ENCODE measurements around the gene CFAP97. TPM values are rescaled to one million over a fixed set of nuclear protein-coding genes. Genes with fewer than 3 reads are reported as not detected.

CFAP97 gene
- total RNA-seq, 6 experiments from 2014 or later, result 11.7 to 25.6 (median 20.5) TPM

DNA sequence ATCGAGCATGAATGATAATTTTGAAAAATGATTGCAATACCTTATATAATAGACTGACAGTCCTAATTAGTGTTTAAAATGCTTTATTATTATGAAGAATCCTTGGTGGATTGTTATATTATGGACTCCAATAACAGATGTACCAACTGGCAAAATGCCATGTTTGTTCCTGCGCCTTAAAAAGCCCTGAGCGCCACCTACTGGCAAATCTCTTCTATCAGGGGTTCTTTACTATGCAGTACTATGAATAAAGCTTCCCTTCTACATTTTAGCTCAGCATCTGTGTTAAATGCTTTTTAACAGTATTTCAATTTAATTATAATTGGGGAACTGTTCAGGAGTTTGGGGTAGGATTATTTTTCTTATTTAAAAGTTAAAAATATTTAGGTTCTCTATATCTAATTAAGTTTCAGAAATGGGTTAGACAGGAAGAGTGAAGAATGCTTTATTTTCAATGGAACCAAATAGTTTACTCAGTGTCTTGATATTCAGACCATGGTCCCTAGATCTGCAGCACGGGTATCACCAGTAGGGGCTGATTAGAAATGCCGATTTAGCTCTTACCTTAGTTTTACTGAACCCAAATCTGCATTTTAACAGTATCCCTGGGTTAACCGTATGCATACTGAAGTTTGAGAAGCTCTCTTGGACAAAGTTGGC lies 20.0 kb downstream of the CFAP97 start:
- intact Hi-C loops (cut with DNase I), result no loop called here
- WGBS (ENCODE audit: insufficient coverage, low coverage, low lambda C conversion rate, missing lambda C conversion rate), result 42% methylated on average over 6 of the region's 6 CpGs

DNA sequence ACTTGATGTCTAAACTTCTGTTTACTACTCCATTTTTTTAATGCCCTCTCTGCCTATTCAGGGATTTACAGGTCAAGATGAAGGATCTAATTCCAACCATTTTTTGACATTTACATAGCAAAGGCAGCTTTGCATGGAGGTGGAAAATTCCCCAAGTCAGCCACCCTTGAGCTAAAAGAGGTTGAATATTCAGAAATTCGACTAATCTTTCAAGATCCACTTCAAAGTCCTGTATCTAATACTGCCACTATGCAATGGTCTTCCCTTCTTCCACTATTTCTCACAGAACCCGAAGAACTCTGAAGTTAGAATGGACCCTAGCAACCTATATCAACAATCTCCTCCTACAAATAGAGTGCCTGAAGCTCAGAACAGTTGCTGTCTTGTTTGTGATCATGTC lies 21.6 kb downstream of the CFAP97 start:
- Histone ChIP-seq H3K27ac (no peak overlapping the region), H3K4me1 (no peaks in the 10 kb centered on the region), H3K9me3 (no peaks in the 10 kb centered on the region), H3K36me3 (no peaks in the 10 kb centered on the region), H3K27me3 (no peaks in the 10 kb centered on the region), H3K4me3 (no peak overlapping the region)
- 80% methylated on average over 2 of the region's 2 CpGs for WGBS (ENCODE audit: insufficient coverage, low coverage, low lambda C conversion rate, missing lambda C conversion rate)
- intact Hi-C loops (cut with DNase I), result no loop called here
- ATAC-seq (no peak), DNase-seq (no peak)
- no peak for TF ChIP-seq POLR2A (IDR thresholded peaks at IDR 0.05)
- TF ChIP-seq, protein P1, sequence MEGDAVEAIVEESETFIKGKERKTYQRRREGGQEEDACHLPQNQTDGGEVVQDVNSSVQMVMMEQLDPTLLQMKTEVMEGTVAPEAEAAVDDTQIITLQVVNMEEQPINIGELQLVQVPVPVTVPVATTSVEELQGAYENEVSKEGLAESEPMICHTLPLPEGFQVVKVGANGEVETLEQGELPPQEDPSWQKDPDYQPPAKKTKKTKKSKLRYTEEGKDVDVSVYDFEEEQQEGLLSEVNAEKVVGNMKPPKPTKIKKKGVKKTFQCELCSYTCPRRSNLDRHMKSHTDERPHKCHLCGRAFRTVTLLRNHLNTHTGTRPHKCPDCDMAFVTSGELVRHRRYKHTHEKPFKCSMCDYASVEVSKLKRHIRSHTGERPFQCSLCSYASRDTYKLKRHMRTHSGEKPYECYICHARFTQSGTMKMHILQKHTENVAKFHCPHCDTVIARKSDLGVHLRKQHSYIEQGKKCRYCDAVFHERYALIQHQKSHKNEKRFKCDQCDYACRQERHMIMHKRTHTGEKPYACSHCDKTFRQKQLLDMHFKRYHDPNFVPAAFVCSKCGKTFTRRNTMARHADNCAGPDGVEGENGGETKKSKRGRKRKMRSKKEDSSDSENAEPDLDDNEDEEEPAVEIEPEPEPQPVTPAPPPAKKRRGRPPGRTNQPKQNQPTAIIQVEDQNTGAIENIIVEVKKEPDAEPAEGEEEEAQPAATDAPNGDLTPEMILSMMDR (IDR thresholded peaks at IDR 0.05), result no peak

More for the DNA sequence above, 20.0 kb downstream of the CFAP97 start:
- Histone ChIP-seq H3K36me3 (peaks cover 0 to 4% (median 2%) of the 10 kb centered on the region in 4 donors), H3K4me1 (no peaks in the 10 kb centered on the region), H3K4me3 (no peak overlapping the region), H3K27ac (no peak overlapping the region), H3K27me3 (no peaks in the 10 kb centered on the region), H3K9me3 (no peaks in the 10 kb centered on the region)
- peak in 2 of 3 donors; percentile 57 to 84 for DNase-seq
- TF ChIP-seq, protein P1 (IDR thresholded peaks at IDR 0.05), result peak; percentile 72 to 91 (median 88)
- no peak for TF ChIP-seq POLR2A (IDR thresholded peaks at IDR 0.05)
- peak; percentile 71 to 90 (median 85) for ATAC-seq

DNA sequence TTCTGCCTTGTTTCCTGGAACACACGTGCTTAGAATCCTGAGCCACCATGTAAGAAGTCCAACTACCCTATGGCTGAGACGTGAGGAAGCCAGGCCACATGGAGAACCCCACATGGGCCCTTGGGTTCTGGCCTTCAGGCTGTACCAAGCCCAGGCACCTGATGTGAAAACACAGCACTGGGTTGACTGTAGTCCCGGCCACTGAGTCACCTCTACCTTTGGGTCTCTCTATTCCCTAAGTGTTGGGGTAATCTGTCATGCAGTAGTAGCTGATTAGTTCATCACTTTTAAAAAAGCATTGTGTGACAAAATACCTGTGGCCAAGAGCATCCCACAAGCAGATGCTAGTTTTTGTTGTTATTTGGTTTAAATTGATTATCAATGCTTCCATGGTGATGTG lies 24.3 kb downstream of the CFAP97 start:
- ATAC-seq (no peak), DNase-seq (no peak)
- Histone ChIP-seq H3K27me3 (no peaks in the 10 kb centered on the region), H3K9me3 (no peaks in the 10 kb centered on the region), H3K4me3 (no peak overlapping the region), H3K27ac (no peak overlapping the region), H3K36me3 (peaks cover 0 to 6% (median 2%) of the 10 kb centered on the region in 4 donors), H3K4me1 (no peaks in the 10 kb centered on the region)
- 83% methylated on average over 1 of the region's 3 CpGs for WGBS (ENCODE audit: insufficient coverage, low coverage, low lambda C conversion rate, missing lambda C conversion rate)
- intact Hi-C loops (cut with DNase I), result no loop called here
- no peak for TF ChIP-seq POLR2A (IDR thresholded peaks at IDR 0.05)
- TF ChIP-seq, protein P1 (IDR thresholded peaks at IDR 0.05), result no peak

DNA sequence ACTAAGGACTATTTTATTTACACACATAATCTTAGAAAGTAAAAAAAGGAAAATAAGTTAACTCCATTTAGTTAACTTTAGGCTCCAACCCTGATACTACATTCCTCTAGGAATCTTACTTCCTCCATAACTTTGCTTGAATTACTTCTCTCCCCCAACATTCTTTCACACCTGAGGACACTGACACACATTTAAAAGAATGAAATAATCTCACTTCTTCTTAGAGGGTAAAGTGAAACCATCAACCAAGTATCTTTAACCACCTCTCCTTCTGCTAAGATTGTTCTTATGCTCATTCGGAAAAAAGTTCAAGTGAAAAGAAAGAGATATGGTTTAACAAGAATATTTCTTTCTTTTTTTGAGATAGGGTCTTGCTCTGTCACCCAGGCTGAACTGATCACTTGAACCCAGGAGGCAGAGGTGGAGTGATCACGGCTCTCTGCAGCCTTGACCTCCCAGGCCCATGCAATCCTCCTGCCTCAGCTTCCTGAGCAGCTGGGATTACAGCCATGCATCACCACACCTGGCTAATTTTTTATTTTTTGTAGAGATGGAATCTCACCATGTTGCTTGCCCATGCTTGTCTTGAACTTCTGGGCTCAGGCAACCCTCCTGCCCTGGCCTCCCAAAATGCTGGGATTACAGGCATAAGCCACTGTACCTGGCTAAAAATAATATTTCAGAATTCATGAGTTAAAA lies 32.3 kb downstream of the CFAP97 start:
- Histone ChIP-seq H3K27ac (no peak overlapping the region), H3K27me3 (no peaks in the 10 kb centered on the region), H3K4me1 (no peaks in the 10 kb centered on the region), H3K9me3 (no peaks in the 10 kb centered on the region), H3K4me3 (no peak overlapping the region), H3K36me3 (peaks cover 0 to 20% (median 7%) of the 10 kb centered on the region in 4 donors)
- ATAC-seq, result no peak
- no peak for DNase-seq
- intact Hi-C loops (cut with DNase I), result no loop called here
- 85% methylated on average over 2 of the region's 2 CpGs for WGBS (ENCODE audit: insufficient coverage, low coverage, low lambda C conversion rate, missing lambda C conversion rate)
- TF ChIP-seq, protein P1 (IDR thresholded peaks at IDR 0.05), result no peak
- TF ChIP-seq POLR2A (IDR thresholded peaks at IDR 0.05), result no peak
